Inferior parietal cortex (tissue), 1 donor: ENCODE measurements around the gene RPL27.

Source experiments
- DNase-seq: peaks from one replicate; pipeline ENCODE4 v3.0.0-alpha.2; 2016; ENCODE audit errors: extremely low spot score

Gene RPL27

DNA sequence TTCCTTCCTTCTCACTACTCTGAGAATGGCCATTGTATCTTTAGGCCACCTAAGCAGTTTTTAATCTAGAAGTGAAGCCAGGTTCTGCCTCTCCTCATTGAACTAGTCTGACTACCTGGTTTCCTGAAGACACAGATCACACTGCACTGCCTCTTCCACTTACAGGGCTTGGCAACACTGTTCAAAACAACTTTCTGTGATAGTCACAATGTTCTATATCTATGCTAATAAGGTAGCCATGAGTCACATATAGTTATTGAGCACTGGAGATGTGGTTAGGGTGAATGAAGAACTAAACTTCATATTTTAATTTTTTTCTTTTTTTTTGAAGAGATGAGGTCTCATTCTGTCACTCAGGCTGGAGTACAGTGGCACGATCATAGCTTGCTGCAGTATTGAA lies 53.8 kb downstream of the RPL27 start:
- no peak for DNase-seq
